SK-N-SH (cell line): ENCODE data around the gene XPA. TPM values are rescaled to one million over a fixed set of nuclear protein-coding genes. Genes with fewer than 3 reads are reported as not detected.

Experiments used
- CTCF ChIA-PET: fragments of 300-600, 350-600 bp; formaldehyde crosslinking; extraction: SDS; loops from one replicate; lab custom pipeline; 2021; lab: Yijun Ruan, JAX
- POLR2A ChIA-PET: fragments of 350-600 bp; sonication (Branson Sonifier 250); formaldehyde crosslinking; extraction: SDS; loops from one replicate; lab custom pipeline; 2020; ENCODE audit warnings: antibody characterized with exemption, inconsistent platforms; lab: Yijun Ruan, JAX
- DNase-seq: peaks from one replicate; pipeline ENCODE4 v3.0.0; 2012
- H2AFZ ChIP-seq: fragments of 200-600 bp; sonication (generic); 2 replicates; pipeline ENCODE4 v1.8.1; 2016; ENCODE audit warnings: antibody characterized with exemption, mild to moderate bottlenecking, low read depth
- H3F3A ChIP-seq: fragments of 200-600 bp; sonication (generic); replicated peaks from 2 replicates; pipeline ENCODE3; 2016; ENCODE audit warnings: antibody characterized with exemption, mild to moderate bottlenecking; ENCODE audit not compliant: insufficient read depth
- H3K27ac ChIP-seq, 2 experiments: fragments of 200-500 bp in 1 of 2; fragments of 200-600 bp in 1 of 2; sonication (Bioruptor generic) in 1 of 2; sonication (generic), shearing (Covaris generic) in 1 of 2; 2 replicates each; pipeline versions ENCODE4 v1.5.1 to v1.6.1; 2014 to 2016; ENCODE audit warnings: low read depth in 2 of 2, inconsistent platforms in 1 of 2, low read length in 1 of 2, mild to moderate bottlenecking in 1 of 2, mixed read lengths in 1 of 2
- H3K27me3 ChIP-seq: fragments of 200-600 bp; sonication (generic), shearing (Covaris generic); 2 replicates; pipeline ENCODE4 v1.6.1; 2016; ENCODE audit warnings: mixed run types; ENCODE audit not compliant: insufficient read depth
- H3K36me3 ChIP-seq, 2 experiments: fragments of 200-500 bp in 1 of 2; fragments of 200-600 bp in 1 of 2; sonication (Bioruptor generic) in 1 of 2; sonication (generic) in 1 of 2; replicated peaks in 1 of 2; 2 replicates each; pipeline versions ENCODE3 to v1.5.1; 2014 to 2016; ENCODE audit warnings: low read length in 1 of 2, mild to moderate bottlenecking in 1 of 2; ENCODE audit not compliant: insufficient read depth in 2 of 2, control insufficient read depth in 1 of 2
- H3K4me1 ChIP-seq, 2 experiments: fragments of 200-500 bp in 1 of 2; fragments of 200-600 bp in 1 of 2; sonication (Bioruptor generic) in 1 of 2; sonication (generic), shearing (Covaris generic) in 1 of 2; 2 replicates each; pipeline versions ENCODE4 v1.5.1 to v1.6.1; 2014 to 2016; ENCODE audit warnings: low read depth in 1 of 2, low read length in 1 of 2, mixed run types in 1 of 2; ENCODE audit not compliant: insufficient read depth in 2 of 2, control insufficient read depth in 1 of 2
- H3K4me2 ChIP-seq: fragments of 200-600 bp; sonication (generic), shearing (Covaris generic); 2 replicates; pipeline ENCODE4 v1.6.1; 2017; ENCODE audit warnings: mixed run types
- H3K4me3 ChIP-seq, 2 experiments: fragments of 200-500 bp in 1 of 2; fragments of 200-600 bp in 1 of 2; sonication (Bioruptor generic) in 1 of 2; sonication (generic), shearing (Covaris generic) in 1 of 2; 2 replicates each; pipeline versions ENCODE4 v1.5.1 to v1.8.1; 2014 to 2016; ENCODE audit warnings: low read depth in 2 of 2, inconsistent platforms in 1 of 2, low read length in 1 of 2, mild to moderate bottlenecking in 1 of 2, mixed read lengths in 1 of 2, moderate library complexity in 1 of 2
- H3K79me2 ChIP-seq: fragments of 200-600 bp; sonication (generic); 2 replicates; pipeline ENCODE4 v1.8.1; 2017; ENCODE audit warnings: mild to moderate bottlenecking; ENCODE audit not compliant: insufficient read depth
- H3K9ac ChIP-seq: fragments of 200-600 bp; sonication (generic); 2 replicates; pipeline ENCODE4 v1.6.1; 2017; ENCODE audit warnings: mixed run types
- H3K9me2 ChIP-seq: fragments of 200-600 bp; sonication (generic); 2 replicates; pipeline ENCODE4 v1.6.1; 2017; ENCODE audit warnings: mixed run types
- H3K9me3 ChIP-seq: fragments of 200-600 bp; sonication (generic); 2 replicates; pipeline ENCODE4 v1.6.1; 2017; ENCODE audit warnings: mixed run types, mild to moderate bottlenecking, moderate library complexity
- H4K20me1 ChIP-seq: fragments of 200-600 bp; sonication (generic); 2 replicates; pipeline ENCODE4 v1.6.1; 2017; ENCODE audit warnings: mild to moderate bottlenecking, mixed run types; ENCODE audit not compliant: insufficient read depth
- CHD2 ChIP-seq: fragments of 150-350 bp; IDR thresholded peaks from 2 replicates; pipeline ENCODE4 v1.6.1; 2018; ENCODE audit warnings: low read length; ENCODE audit not compliant: partially characterized antibody
- CTCF ChIP-seq: fragments of 200-600 bp; sonication (generic); IDR thresholded peaks from 2 replicates; pipeline ENCODE4 v1.6.1; 2017; ENCODE audit warnings: antibody characterized with exemption, mild to moderate bottlenecking, moderate library complexity
- ELF1 ChIP-seq: IDR thresholded peaks from 2 replicates; pipeline ENCODE4 v1.4.0; 2012
- EP300 ChIP-seq, 2 experiments: IDR thresholded peaks; 2 replicates each; pipeline versions ENCODE4 v1.4.0 to v1.6.1; 2012; ENCODE audit warnings: borderline replicate concordance in 1 of 2, low read depth in 1 of 2, low read length in 1 of 2
- EZH2phosphoT487 ChIP-seq: fragments of 200-600 bp; sonication (generic); IDR thresholded peaks from 2 replicates; pipeline ENCODE4 v1.6.1; 2017; ENCODE audit warnings: low read depth, mixed run types, mild to moderate bottlenecking, antibody characterized with exemption, moderate library complexity, borderline replicate concordance
- FOXJ3 ChIP-seq: sonication (generic); formaldehyde crosslinking; IDR thresholded peaks from 2 replicates; pipeline ENCODE4 v1.5.1; 2020; ENCODE audit warnings: mild to moderate bottlenecking, missing genetic modification reagents
- GABPA ChIP-seq: IDR thresholded peaks from 2 replicates; pipeline ENCODE4 v1.4.0; 2012; ENCODE audit warnings: low read depth, mild to moderate bottlenecking
- JUND ChIP-seq: IDR thresholded peaks from 2 replicates; pipeline ENCODE4 v1.4.0; 2012
- MEF2A ChIP-seq: IDR thresholded peaks from 2 replicates; pipeline ENCODE4 v1.4.0; 2012; ENCODE audit warnings: low read depth, borderline replicate concordance
- PBX3 ChIP-seq: IDR thresholded peaks from 2 replicates; pipeline ENCODE4; 2012
- POLR2AphosphoS5 ChIP-seq: IDR thresholded peaks from 2 replicates; pipeline ENCODE4 v1.6.1; 2012; ENCODE audit warnings: low read depth, low read length
- RFX5 ChIP-seq: IDR thresholded peaks from 2 replicates; pipeline ENCODE4 v1.6.1; 2012; ENCODE audit warnings: mild to moderate bottlenecking, improper control_type of control experiment, low read length
- SIN3A ChIP-seq: IDR thresholded peaks from 2 replicates; pipeline ENCODE4 v1.6.1; 2012; ENCODE audit warnings: low read depth, mild to moderate bottlenecking, low read length, moderate library complexity, borderline replicate concordance
- SMC3 ChIP-seq: IDR thresholded peaks from 2 replicates; pipeline ENCODE4 v1.6.1; 2012; ENCODE audit warnings: low read depth, low read length, improper control_type of control experiment
- TAF1 ChIP-seq: IDR thresholded peaks from 2 replicates; pipeline ENCODE4 v1.6.1; 2012; ENCODE audit warnings: low read depth, mild to moderate bottlenecking, low read length, moderate library complexity, borderline replicate concordance
- TCF12 ChIP-seq: IDR thresholded peaks from 2 replicates; pipeline ENCODE4 v1.4.0; 2012
- TEAD4 ChIP-seq: IDR thresholded peaks from 2 replicates; pipeline ENCODE4 v1.4.0; 2012; ENCODE audit warnings: mild to moderate bottlenecking, borderline replicate concordance; ENCODE audit not compliant: insufficient read depth
- WGBS: methylation state at CpG from one replicate; pipeline ENCODE4 v1.1.6; 2017; ENCODE audit warnings: low lambda C conversion rate; 5-methylcytosine and 5-hydroxymethylcytosine counted together
- polyA plus RNA-seq, 3 experiments: library from polyadenylated mRNA; depleted of rRNA; stranded (reverse); fragments of >200 nt; gene quantifications; 2 replicates each; pipeline ENCODE4 v1.2.3, GENCODE V29; 2012
- TF ChIP-seq, protein P1 (sequence below): IDR thresholded peaks from 2 replicates; pipeline ENCODE4 v1.4.0; 2012; ENCODE audit warnings: low read depth
- TF ChIP-seq, protein P2 (sequence below): IDR thresholded peaks from 2 replicates; pipeline ENCODE4 v1.4.0; 2012; ENCODE audit warnings: low read depth, borderline replicate concordance

Gene XPA
- polyA plus RNA-seq, 1 of the 3 experiments (the other 2 are of a cell fraction) = 3.3 TPM

GRCh38 chr9:97726716-97727115 lies 29.6 kb upstream of the XPA start:
- no peaks in the 10 kb centered on the region for H3K9me3 ChIP-seq
- H3F3A ChIP-seq = no peaks in the 10 kb centered on the region
- ChIA-PET POLR2A (no interaction called here), CTCF (interaction anchor here (1.2 to 1.3 kb wide), 2 partner anchors 10 to 24 kb away, joined by 3 to 4 read pairs; no protein-coding TSS in a partner anchor)
- no peaks in the 10 kb centered on the region for H3K9me2 ChIP-seq
- WGBS = 35% methylated on average over 5 of the region's 5 CpGs
- no peak overlapping the region for H3K4me3 ChIP-seq
- TF ChIP-seq TCF12 = no peak
- TF ChIP-seq EP300 (IDR thresholded peaks at IDR 0.05; ENCODE audit: borderline replicate concordance in 1 of 2, low read depth in 1 of 2, low read length in 1 of 2) = no peak
- TF ChIP-seq GABPA = no peak
- TF ChIP-seq, protein P1, sequence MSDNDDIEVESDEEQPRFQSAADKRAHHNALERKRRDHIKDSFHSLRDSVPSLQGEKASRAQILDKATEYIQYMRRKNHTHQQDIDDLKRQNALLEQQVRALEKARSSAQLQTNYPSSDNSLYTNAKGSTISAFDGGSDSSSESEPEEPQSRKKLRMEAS = no peak
- H3K9ac ChIP-seq = no peak overlapping the region
- no peak overlapping the region for H3K27ac ChIP-seq
- peaks cover 22% of the 10 kb centered on the region; the same call in 1 of the 2 replicates for H3K27me3 ChIP-seq
- no peak overlapping the region for H2AFZ ChIP-seq
- no peaks in the 10 kb centered on the region for H3K36me3 ChIP-seq
- H3K4me2 ChIP-seq = no peak overlapping the region
- no peaks in the 10 kb centered on the region for H3K79me2 ChIP-seq
- no peaks in the 10 kb centered on the region for H4K20me1 ChIP-seq
- no peaks in the 10 kb centered on the region for H3K4me1 ChIP-seq
- no peak for DNase-seq

DNA sequence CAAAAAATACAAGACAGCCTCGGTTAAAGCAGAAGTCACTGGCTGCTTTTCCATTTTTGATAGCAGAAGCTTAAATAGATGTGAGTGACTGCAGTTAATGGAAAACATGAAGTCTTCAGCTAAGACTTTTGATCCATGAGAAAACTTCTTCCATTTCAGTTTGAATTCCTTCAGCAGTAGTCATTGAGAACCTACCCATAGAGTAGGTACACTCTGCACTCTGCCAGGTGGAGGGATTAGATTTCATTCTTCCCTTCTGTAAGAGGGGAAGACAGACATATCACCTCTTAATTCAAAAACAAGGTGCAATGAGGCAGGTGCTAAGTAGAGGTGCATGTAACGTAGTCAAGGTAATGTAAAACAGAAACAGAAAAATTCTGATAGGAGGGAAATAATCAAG lies 26.7 kb upstream of the XPA start:
- POLR2A ChIA-PET = no interaction called here

More for the DNA sequence above, 26.7 kb upstream of the XPA start:
- DNase-seq = no peak
- no peaks in the 10 kb centered on the region for H3K36me3 ChIP-seq
- H3K79me2 ChIP-seq = no peaks in the 10 kb centered on the region
- no peak for TF ChIP-seq SMC3
- TF ChIP-seq CTCF = no peak
- TF ChIP-seq MEF2A = no peak
- no peak for TF ChIP-seq RFX5
- no peak for TF ChIP-seq POLR2AphosphoS5
- TF ChIP-seq ELF1 = no peak
- no peak for TF ChIP-seq TEAD4
- no peak for TF ChIP-seq PBX3
- TF ChIP-seq TCF12 = no peak
- TF ChIP-seq, protein P2, sequence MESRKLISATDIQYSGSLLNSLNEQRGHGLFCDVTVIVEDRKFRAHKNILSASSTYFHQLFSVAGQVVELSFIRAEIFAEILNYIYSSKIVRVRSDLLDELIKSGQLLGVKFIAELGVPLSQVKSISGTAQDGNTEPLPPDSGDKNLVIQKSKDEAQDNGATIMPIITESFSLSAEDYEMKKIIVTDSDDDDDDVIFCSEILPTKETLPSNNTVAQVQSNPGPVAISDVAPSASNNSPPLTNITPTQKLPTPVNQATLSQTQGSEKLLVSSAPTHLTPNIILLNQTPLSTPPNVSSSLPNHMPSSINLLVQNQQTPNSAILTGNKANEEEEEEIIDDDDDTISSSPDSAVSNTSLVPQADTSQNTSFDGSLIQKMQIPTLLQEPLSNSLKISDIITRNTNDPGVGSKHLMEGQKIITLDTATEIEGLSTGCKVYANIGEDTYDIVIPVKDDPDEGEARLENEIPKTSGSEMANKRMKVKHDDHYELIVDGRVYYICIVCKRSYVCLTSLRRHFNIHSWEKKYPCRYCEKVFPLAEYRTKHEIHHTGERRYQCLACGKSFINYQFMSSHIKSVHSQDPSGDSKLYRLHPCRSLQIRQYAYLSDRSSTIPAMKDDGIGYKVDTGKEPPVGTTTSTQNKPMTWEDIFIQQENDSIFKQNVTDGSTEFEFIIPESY = no peak
- no peak for TF ChIP-seq EZH2phosphoT487
- TF ChIP-seq JUND = no peak
- TF ChIP-seq FOXJ3 (CRISPR knock-in tag) = no peak
- no peak for TF ChIP-seq TAF1
- TF ChIP-seq SIN3A = no peak
- no peak for TF ChIP-seq CHD2
- CTCF ChIA-PET = interaction anchor here (1.1 kb wide), 1 partner anchor 101 kb away, joined by 3 read pairs; no protein-coding TSS in a partner anchor
- no peaks in the 10 kb centered on the region for H4K20me1 ChIP-seq
- peaks cover 26% of the 10 kb centered on the region; the same call in 1 of the 2 replicates for H3K27me3 ChIP-seq
- no peak overlapping the region for H3K4me2 ChIP-seq
- H3F3A ChIP-seq = no peaks in the 10 kb centered on the region
- no peak overlapping the region for H3K4me3 ChIP-seq
- H3K27ac ChIP-seq = no peak overlapping the region
- H3K9ac ChIP-seq = no peak overlapping the region
- H3K9me2 ChIP-seq = no peaks in the 10 kb centered on the region
- no peaks in the 10 kb centered on the region for H3K9me3 ChIP-seq
- H3K4me1 ChIP-seq = no peaks in the 10 kb centered on the region
- no peak overlapping the region for H2AFZ ChIP-seq
- WGBS = 9% methylated on average over 2 of the region's 2 CpGs
